ENCODE results near the gene AGK. TPM values are rescaled to one million over a fixed set of nuclear protein-coding genes. Genes with fewer than 3 reads are reported as not detected.
"Not testable (repeated sequence)": the region's sequence is repeated elsewhere in the genome, so short reads cannot be mapped to it uniquely, and the experiment has no call there.

AGK gene
- total RNA-seq, 1 experiment from 2014 or later: 44.1 TPM

- Histone ChIP-seq H4K20me1 (ENCODE audit: insufficient read depth) (no peaks in the 10 kb centered on the region), H3K79me2 (ENCODE audit: low read depth) (no peaks in the 10 kb centered on the region), H2AFZ (no peak overlapping the region), H3K27ac (no peak overlapping the region), H3K4me2 (no peak overlapping the region), H3K27me3 (ENCODE audit: insufficient read depth, low read depth) (no peaks in the 10 kb centered on the region), H3K9me3 (ENCODE audit: insufficient read depth, low read depth) (no peaks in the 10 kb centered on the region), H3F3A (ENCODE audit: insufficient read depth, low read depth) (peaks cover 7% of the 10 kb centered on the region; the same call in 1 of the 2 replicates), H3K4me1 (replicated peaks; ENCODE audit: insufficient read depth) (peaks cover 6% of the 10 kb centered on the region), H3K36me3 (ENCODE audit: low read depth) (peaks cover 11% of the 10 kb centered on the region; the same call in 1 of the 2 replicates), H3K4me3 (no peak overlapping the region), H3K9me2 (ENCODE audit: insufficient read depth) (no peaks in the 10 kb centered on the region)
- intact Hi-C loops (cut with micrococcal nuclease; ENCODE audit: unreplicated experiment): loop anchor here (10.0 kb wide), 1 partner anchor 382 kb away; no protein-coding TSS in a partner anchor
- ChIA-PET CTCF (interaction anchor here (0.7 kb wide), 1 partner anchor 8 kb away, joined by 7 read pairs; no protein-coding TSS in a partner anchor), POLR2A (ENCODE audit: unreplicated experiment) (interaction anchor here (0.7 kb wide), 1 partner anchor 604 kb away, joined by 8 read pairs; no protein-coding TSS in a partner anchor)
- BruUV-seq (replicated peaks): no TSS peak
- DNase-seq: no peak
- TF ChIP-seq EZH2 (IDR thresholded peaks at IDR 0.05; ENCODE audit: low read depth): no peak
- TF ChIP-seq, protein P1, sequence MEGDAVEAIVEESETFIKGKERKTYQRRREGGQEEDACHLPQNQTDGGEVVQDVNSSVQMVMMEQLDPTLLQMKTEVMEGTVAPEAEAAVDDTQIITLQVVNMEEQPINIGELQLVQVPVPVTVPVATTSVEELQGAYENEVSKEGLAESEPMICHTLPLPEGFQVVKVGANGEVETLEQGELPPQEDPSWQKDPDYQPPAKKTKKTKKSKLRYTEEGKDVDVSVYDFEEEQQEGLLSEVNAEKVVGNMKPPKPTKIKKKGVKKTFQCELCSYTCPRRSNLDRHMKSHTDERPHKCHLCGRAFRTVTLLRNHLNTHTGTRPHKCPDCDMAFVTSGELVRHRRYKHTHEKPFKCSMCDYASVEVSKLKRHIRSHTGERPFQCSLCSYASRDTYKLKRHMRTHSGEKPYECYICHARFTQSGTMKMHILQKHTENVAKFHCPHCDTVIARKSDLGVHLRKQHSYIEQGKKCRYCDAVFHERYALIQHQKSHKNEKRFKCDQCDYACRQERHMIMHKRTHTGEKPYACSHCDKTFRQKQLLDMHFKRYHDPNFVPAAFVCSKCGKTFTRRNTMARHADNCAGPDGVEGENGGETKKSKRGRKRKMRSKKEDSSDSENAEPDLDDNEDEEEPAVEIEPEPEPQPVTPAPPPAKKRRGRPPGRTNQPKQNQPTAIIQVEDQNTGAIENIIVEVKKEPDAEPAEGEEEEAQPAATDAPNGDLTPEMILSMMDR (conservative IDR thresholded peaks at IDR 0.05): no peak
Observed at GRCh38 chr7:141646826-141647480, 95.7 kb downstream of the AGK start.

DNA sequence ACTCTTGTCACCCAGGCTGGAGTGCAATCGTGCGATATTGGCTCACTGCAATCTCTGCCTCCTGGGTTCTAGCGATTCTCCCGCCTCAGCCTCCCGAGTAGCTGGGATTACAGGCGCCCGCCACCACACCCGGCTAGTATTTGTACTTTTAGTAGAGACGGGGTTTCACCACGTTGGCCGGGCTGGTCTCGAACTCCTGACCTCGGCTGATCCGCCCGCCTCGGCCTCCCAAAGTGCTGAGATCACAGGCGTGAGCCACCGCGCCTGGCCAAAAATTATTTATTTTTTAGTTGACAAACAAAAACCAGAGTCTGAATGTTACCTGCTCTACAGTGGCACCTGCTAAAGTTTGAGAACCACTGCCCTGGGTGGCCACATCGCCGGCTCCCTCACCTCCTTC lies 96.5 kb downstream of the AGK start:
- H3K36me3 ChIP-seq (ENCODE audit: low read depth); H3K4me2 ChIP-seq; H3K4me1 ChIP-seq (replicated peaks; ENCODE audit: insufficient read depth); H3K4me3 ChIP-seq; H2AFZ ChIP-seq; H3K27me3 ChIP-seq (ENCODE audit: insufficient read depth, low read depth); H3K9me3 ChIP-seq (ENCODE audit: insufficient read depth, low read depth); DNase-seq; CTCF ChIA-PET; BruUV-seq (replicated peaks); POLR2A ChIA-PET (ENCODE audit: unreplicated experiment); H4K20me1 ChIP-seq (ENCODE audit: insufficient read depth); H3K27ac ChIP-seq; H3K79me2 ChIP-seq (ENCODE audit: low read depth); H3F3A ChIP-seq (ENCODE audit: insufficient read depth, low read depth); H3K9me2 ChIP-seq (ENCODE audit: insufficient read depth): not testable (repeated sequence)
- intact Hi-C loops (cut with micrococcal nuclease; ENCODE audit: unreplicated experiment): loop anchor here (10.0 kb wide), 1 partner anchor 383 kb away; no protein-coding TSS in a partner anchor

DNA sequence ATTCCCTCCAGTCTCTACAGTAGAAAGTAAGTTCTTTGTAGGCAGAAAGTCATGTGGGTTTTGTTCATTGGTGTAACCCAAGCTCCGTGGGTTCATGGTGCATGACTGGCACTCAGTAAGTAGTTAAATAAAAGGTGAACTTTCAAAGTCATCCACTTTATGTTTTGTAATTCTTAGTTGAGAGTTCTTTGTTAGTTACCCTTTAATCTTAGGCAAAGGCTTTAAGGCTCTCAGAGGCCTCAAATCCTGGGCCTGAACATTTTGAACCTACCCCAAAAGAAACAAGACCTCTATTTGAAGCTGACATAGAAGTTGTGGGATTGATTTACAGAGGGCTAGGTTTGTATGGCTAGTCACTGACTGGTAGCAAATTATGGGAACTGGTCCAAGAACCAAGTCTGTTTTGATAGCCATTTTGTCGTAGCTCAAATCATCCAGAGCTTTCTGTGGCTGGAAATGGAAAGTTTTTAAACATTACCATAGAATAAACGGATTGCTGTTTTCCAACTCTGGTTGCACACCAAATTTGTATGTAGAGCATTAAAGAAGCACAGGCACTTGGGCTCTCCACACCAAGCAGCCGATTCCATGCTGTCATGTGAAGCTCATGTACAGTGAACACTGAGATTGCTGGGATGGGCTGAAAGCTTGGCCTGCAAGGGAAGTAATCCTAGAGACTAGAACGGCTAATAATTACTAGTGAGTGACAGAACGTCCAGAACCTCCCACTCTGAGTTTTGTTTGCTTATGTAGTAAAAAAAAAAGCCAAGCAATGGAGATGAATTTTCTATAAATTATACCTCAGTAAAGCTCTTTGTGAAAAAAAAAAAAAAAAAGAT lies 97.3 kb downstream of the AGK start:
- Histone ChIP-seq H3F3A (ENCODE audit: insufficient read depth, low read depth) (peaks cover 7% of the 10 kb centered on the region; the same call in 1 of the 2 replicates), H3K4me3 (no peak overlapping the region), H3K27ac (no peak overlapping the region), H3K27me3 (ENCODE audit: insufficient read depth, low read depth) (no peaks in the 10 kb centered on the region), H3K9me3 (ENCODE audit: insufficient read depth, low read depth) (no peaks in the 10 kb centered on the region), H3K9me2 (ENCODE audit: insufficient read depth) (no peaks in the 10 kb centered on the region), H3K36me3 (ENCODE audit: low read depth) (0 out of 2 replicates have a peak, but pooled peaks cover 5% of the 10 kb centered on the region), H2AFZ (no peak overlapping the region), H3K4me1 (replicated peaks; ENCODE audit: insufficient read depth) (peaks cover 6% of the 10 kb centered on the region), H4K20me1 (ENCODE audit: insufficient read depth) (no peaks in the 10 kb centered on the region), H3K4me2 (no peak overlapping the region), H3K79me2 (ENCODE audit: low read depth) (no peaks in the 10 kb centered on the region)
- DNase-seq: no peak
- ChIA-PET POLR2A (ENCODE audit: unreplicated experiment) (interaction anchor here (0.6 kb wide), 1 partner anchor 634 kb away, joined by 3 read pairs; the partner anchor contains the start of gene MRPS33), CTCF (interaction anchor here (0.5 to 0.7 kb wide), 5 partner anchors 55 to 953 kb away, joined by 3 to 9 read pairs (median 7); no protein-coding TSS in a partner anchor)
- no TSS peak for BruUV-seq (replicated peaks)
- TF ChIP-seq, protein P1 (conservative IDR thresholded peaks at IDR 0.05): no peak
- no peak for TF ChIP-seq EZH2 (IDR thresholded peaks at IDR 0.05; ENCODE audit: low read depth)
- intact Hi-C loops (cut with micrococcal nuclease; ENCODE audit: unreplicated experiment): loop anchor here (10.0 kb wide), 1 partner anchor 384 kb away; no protein-coding TSS in a partner anchor

Measured in PC-9 (cell line).